HG02678 (cell line): Measurements from ENCODE around the gene RUFY4.

Experiments used
- ATAC-seq: cut with Tn5 transposase; IDR thresholded peaks from one replicate; pipeline ENCODE4 v1.9.1; 2021; ENCODE audit warnings: mild to moderate bottlenecking, moderate library complexity; ENCODE audit not compliant: unreplicated experiment

Gene RUFY4

GRCh38 chr2:218060950-218061660 is 7.9 kb upstream of the RUFY4 start:
- ATAC-seq = no peak

- ATAC-seq = peak; percentile 69
Observed at GRCh38 chr2:218063486-218063885, 5.6 kb upstream of the RUFY4 start.

DNA sequence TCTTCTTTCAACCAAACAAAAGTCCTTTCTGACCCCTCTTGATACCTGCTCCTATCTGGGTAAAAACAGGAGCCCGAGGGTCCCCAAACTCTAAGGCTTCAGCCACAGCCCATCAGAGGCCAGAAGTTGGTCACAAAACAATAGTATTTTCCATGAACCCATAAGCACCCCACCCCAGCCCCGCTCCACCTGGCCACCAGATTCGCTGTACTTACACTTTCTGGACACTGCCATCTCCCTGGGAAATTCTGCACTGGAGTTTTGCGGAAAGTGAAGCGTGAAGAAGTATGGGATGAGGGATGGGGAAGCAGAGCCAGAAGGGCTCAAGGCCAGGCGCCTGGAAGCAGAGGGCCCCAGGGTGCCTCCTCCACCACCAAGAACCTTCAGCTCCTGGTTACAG is 5.2 kb upstream of the RUFY4 start:
- no peak for ATAC-seq

DNA sequence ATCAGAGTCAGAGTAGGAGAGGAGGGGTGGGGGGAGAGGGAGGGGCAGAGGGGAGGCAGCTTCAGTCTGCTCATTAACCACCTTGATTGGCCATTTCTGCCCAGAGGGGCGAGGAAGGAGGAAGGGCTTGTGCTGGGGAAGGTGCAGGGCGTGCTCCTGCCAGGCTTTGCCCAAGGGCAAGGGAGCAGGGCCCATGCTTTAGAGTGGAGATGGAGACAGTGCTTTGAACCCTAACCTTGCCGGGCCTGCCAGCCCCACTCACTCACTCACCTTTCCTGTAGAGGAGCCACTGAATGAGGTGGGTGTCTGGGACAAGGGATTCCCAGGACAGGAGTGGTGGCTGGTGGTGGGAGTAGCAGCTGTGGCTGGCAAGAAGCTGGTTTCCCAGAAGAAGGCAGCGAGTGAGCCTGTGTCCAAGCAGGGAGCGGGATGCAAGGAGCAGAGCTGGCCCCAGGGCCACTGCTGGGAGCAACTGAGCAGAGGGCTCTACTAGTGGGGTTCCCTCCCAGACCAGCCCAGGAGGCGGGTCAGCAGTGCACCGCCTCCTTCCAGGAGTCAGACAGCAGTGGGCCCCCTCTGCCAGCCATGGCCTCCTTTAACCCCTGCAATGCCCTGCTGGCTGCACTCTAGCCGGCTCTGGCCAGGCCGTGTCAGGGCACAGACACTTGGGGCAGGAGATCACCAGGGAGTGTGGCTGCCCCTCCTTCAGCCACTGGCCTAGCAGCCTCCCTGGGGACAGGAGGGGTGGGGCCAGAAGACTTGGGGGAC is 3.6 kb upstream of the RUFY4 start:
- ATAC-seq = no peak

- ATAC-seq = no peak
Observed at GRCh38 chr2:218066926-218067515, 2.0 kb upstream of the RUFY4 start.

DNA sequence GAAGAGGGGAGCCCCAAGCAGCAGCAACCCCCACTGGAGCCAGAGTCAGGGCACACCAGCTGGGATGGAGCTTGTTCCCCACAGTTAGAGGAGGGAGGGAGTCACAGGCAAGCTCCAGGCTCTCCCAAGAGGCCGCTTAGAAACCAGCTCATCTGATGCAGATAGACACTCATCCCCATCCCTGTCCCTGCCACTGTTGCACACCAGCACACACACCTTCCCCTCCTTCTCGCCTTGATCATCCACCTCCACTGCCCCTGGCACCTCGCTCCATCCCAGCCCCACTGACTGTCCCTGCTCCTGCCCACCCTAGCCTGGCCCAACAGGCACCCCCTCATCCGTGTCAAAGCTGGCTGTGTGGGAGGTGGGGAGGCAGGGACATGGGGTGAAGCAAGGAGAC is 1.5 kb upstream of the RUFY4 start:
- ATAC-seq = no peak

GRCh38 chr2:218069606-218070300 is 700 bp downstream of the RUFY4 start:
- ATAC-seq = no peak

- no peak for ATAC-seq
Observed at GRCh38 chr2:218070587-218070986, 1.5 kb downstream of the RUFY4 start.

- no peak for ATAC-seq
Observed at GRCh38 chr2:218071218-218071937, 2.3 kb downstream of the RUFY4 start.

DNA sequence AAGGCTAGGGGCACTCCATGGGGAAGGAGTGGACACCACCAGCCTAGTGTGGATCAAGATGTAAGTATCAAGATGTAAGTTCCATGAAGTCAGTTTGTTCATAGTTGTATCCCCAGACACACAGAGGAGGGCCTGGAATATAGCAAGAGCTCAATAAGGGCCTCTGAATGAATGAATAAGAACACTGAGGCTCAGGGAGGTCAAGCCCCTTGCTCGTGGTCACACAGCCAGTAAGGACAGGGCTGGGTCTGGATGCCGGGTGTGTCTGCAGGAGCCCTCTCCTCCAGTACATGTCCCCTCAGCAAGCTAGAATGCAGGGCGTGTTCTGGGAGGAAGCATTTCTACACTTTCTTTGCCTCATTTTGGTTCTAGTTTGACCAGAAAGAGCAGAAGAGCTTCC is 2.9 kb downstream of the RUFY4 start:
- no peak for ATAC-seq

- no peak for ATAC-seq
Observed at GRCh38 chr2:218072478-218073024, 3.5 kb downstream of the RUFY4 start.

- ATAC-seq = no peak
Observed at GRCh38 chr2:218073185-218073584, 4.1 kb downstream of the RUFY4 start.

GRCh38 chr2:218074031-218074430 is 5.0 kb downstream of the RUFY4 start:
- no peak for ATAC-seq

GRCh38 chr2:218075975-218076811 is 7.1 kb downstream of the RUFY4 start:
- no peak for ATAC-seq

GRCh38 chr2:218077464-218078216 is 8.6 kb downstream of the RUFY4 start:
- no peak for ATAC-seq

DNA sequence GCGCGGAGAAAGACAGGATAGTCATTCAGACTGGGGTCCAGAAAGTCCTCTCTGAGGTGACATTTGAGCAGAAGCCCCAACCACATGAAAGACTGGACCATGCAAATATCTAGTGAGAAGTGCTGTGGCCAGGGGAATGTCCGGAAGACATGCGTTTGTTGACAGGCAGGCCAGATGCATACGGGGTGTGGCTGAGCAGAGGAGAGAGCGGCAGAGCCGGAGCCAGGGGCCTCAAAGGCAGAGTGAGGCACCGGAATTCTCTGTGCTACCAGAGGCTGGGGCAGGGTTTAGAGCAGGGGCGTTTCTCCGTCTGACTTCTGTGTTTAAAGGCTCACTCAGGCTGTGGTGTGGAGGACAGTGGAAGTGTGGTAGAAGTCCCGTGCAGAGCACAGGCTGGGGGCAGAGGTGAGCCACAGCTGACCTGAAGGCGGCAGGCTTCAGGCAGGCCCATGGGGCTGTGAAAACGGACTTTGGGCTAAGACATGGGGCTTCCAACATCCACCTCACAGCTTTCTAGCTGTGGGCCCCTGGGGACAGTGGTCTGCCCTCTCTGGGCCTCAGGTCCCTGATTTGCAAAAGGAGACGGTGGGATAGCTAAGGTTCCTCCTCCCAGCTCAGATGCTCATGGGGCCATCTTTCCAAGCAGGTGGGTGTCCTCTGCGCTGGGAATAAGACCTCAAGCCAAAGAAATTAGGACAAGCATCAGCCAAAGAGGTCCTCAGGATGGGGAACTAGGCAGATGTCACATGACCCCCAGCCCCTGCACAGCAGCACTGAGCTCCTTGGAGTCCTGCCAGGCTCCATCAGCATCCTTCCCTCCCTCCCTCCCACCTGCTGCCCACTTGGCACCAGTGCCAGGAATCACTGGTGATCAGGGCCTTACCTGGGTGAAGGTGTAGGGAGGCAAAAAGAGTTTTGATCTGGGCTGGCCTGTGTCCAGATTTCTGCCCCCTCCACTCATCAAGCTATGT is 11.2 kb downstream of the RUFY4 start:
- no peak for ATAC-seq

DNA sequence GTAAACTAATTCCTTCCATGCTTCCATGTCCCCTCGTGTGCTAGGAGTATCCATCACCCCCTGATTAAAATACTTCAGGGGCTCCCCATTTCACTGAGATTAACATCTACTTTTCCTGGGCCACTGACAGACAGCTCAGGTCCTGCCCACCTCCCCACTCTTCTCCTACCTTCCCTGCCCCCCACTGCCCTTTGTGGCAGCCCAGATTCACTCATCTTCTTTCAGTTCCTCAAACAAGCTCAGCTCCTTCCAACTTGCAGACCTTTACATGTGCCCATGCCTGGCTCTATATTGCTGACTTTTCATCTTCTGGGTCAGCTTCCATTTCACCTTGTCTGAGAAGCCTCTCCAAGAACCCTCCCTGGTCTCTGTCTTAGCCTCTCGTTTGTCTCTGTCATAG is 12.0 kb downstream of the RUFY4 start:
- ATAC-seq = peak; percentile 94

DNA sequence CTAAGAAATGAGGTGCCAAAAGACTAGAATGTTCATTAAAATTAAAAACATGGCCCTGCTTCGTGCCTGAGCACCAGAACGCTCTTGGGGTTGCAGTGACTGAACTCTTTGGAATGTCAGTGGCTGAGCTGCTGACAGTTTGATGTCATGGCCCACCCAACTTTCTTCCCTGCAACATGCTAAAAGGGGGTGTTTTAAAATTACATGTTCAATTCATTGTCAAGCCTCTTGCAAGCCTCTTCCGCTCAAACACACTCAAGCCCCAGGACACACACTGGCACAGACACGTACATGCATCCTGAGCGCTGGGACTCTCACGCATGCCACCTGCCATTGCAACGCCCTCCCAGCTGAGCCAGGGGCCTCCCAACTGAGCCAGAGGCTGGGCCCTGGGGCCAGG is 12.6 kb downstream of the RUFY4 start:
- no peak for ATAC-seq
